Hepatocyte (in vitro differentiated cells): ENCODE data around the gene AQP1. TPM values are rescaled to one million over a fixed set of nuclear protein-coding genes. Genes with fewer than 3 reads are reported as not detected.

Experiments
- DNase-seq: peaks from one replicate; pipeline ENCODE4 v3.0.0-alpha.2; 2016; ENCODE audit warnings: low spot score
- H2AFZ ChIP-seq: fragments of 200-600 bp; sonication (generic); 2 replicates; pipeline ENCODE4 v1.6.0; 2016; ENCODE audit warnings: antibody characterized with exemption, mild to moderate bottlenecking
- H3K27ac ChIP-seq: fragments of 200-600 bp; sonication (generic); 2 replicates; pipeline ENCODE4 v1.5.1; 2016; ENCODE audit warnings: mild to moderate bottlenecking
- H3K27me3 ChIP-seq: fragments of 200-600 bp; sonication (generic); 2 replicates; pipeline ENCODE4 v1.6.1; 2016
- H3K36me3 ChIP-seq: fragments of 200-600 bp; sonication (generic); replicated peaks from 2 replicates; pipeline ENCODE4 v1.5.1; 2016; ENCODE audit warnings: low read depth; ENCODE audit not compliant: insufficient read depth
- H3K4me1 ChIP-seq: fragments of 200-600 bp; sonication (generic); 2 replicates; pipeline ENCODE4 v1.5.1; 2016; ENCODE audit warnings: mild to moderate bottlenecking, moderate library complexity; ENCODE audit not compliant: insufficient read depth
- H3K4me2 ChIP-seq: fragments of 200-600 bp; sonication (generic); 2 replicates; pipeline ENCODE4 v1.6.0; 2016
- H3K4me3 ChIP-seq: fragments of 200-600 bp; sonication (generic); 2 replicates; pipeline ENCODE4 v1.5.1; 2016; ENCODE audit warnings: mild to moderate bottlenecking
- H3K79me2 ChIP-seq: fragments of 200-600 bp; sonication (generic); 2 replicates; pipeline ENCODE4 v1.6.0; 2017; ENCODE audit warnings: mild to moderate bottlenecking
- H3K9me2 ChIP-seq: fragments of 200-600 bp; sonication (generic); replicated peaks from 2 replicates; pipeline ENCODE4 v1.6.0; 2017; ENCODE audit warnings: mild to moderate bottlenecking; ENCODE audit not compliant: insufficient read depth
- H3K9me3 ChIP-seq: fragments of 200-600 bp; sonication (generic); 2 replicates; pipeline ENCODE4 v1.5.1; 2016; ENCODE audit warnings: low read depth, mild to moderate bottlenecking
- H4K20me1 ChIP-seq: fragments of 200-600 bp; sonication (generic); 2 replicates; pipeline ENCODE4 v1.6.0; 2016; ENCODE audit warnings: mild to moderate bottlenecking; ENCODE audit not compliant: insufficient read depth, poor library complexity, severe bottlenecking
- CTCF ChIP-seq: fragments of 200-600 bp; sonication (generic); IDR thresholded peaks from 2 replicates; pipeline ENCODE4 v1.5.1; 2016; ENCODE audit warnings: antibody characterized with exemption, mild to moderate bottlenecking; ENCODE audit not compliant: poor library complexity
- EZH2 ChIP-seq: fragments of 200-600 bp; sonication (generic); IDR thresholded peaks from 2 replicates; pipeline ENCODE4 v1.6.1; 2016; ENCODE audit warnings: antibody characterized with exemption, mild to moderate bottlenecking, borderline replicate concordance
- EZH2phosphoT487 ChIP-seq: fragments of 200-600 bp; sonication (generic); IDR thresholded peaks from one replicate; pipeline ENCODE4 v1.6.1; 2018; ENCODE audit warnings: antibody characterized with exemption, mild to moderate bottlenecking, low read depth, moderate library complexity; ENCODE audit not compliant: unreplicated experiment, severe bottlenecking
- WGBS: methylation state at CpG from one replicate; pipeline ENCODE4 v1.1.6; 2016; ENCODE audit warnings: low lambda C conversion rate; ENCODE audit errors: missing lambda C conversion rate; 5-methylcytosine and 5-hydroxymethylcytosine counted together
- polyA plus RNA-seq: library from polyadenylated mRNA; unstranded; fragments of >200 nt; fragmentation: Nextera tagmentation; extraction: Ambion mirVana; gene quantifications from 2 replicates; pipeline ENCODE4 v1.2.1, GENCODE V29; 2016
- total RNA-seq: library from RNA; depleted of rRNA; stranded (reverse); fragments of >200 nt; gene quantifications from 2 replicates; pipeline ENCODE4 v1.2.3, GENCODE V29; 2014

Gene AQP1
- total and polyA plus RNA-seq, 2 experiments from 2014 or later, result 124 to 183 TPM

- Histone ChIP-seq H3K4me3 (no peak overlapping the region), H3K4me1 (peaks cover 30% of the 10 kb centered on the region), H3K27ac (no peak overlapping the region), H3K27me3 (no peaks in the 10 kb centered on the region), H3K9me3 (no peaks in the 10 kb centered on the region), H3K36me3 (no peaks in the 10 kb centered on the region), H3K9me2 (no peaks in the 10 kb centered on the region), H3K4me2 (no peak overlapping the region), H4K20me1 (no peaks in the 10 kb centered on the region), H3K79me2 (no peaks in the 10 kb centered on the region), H2AFZ (no peak overlapping the region)
- TF ChIP-seq EZH2 (no peak), EZH2phosphoT487 (no peak), CTCF (no peak)
- 88% methylated on average over 12 of the region's 12 CpGs for whole genome bisulfite sequencing
- no peak for DNase-seq
Observed at GRCh38 chr7:30898411-30898810, 13.2 kb upstream of the AQP1 start.

DNA sequence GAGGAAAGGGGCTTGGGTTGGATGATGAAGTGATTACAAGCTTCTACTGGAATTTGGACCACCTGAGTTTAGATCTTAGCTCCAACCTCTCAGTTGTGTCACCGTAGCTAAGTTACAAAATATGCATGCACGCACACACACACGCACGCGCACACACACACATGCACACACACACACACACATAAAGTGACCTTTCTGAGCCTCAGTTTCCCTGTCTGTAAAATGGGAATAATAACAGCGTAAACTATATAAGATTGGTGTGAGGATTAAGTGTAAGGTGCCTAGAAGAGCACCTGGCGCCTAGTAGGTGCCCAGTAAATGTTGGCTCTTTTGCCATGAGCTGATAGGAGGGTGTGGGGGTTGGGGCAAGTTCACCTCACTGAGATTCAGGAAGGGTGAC, 12.6 kb upstream of the AQP1 start:
- no peaks in the 10 kb centered on the region for H3K9me3 ChIP-seq
- no peak overlapping the region for H3K4me2 ChIP-seq
- H3K9me2 ChIP-seq, result no peaks in the 10 kb centered on the region
- over 99% methylated on average over 7 of the region's 7 CpGs for WGBS
- H3K36me3 ChIP-seq, result no peaks in the 10 kb centered on the region
- no peak for DNase-seq
- no peak overlapping the region for H3K4me3 ChIP-seq
- peaks cover 24% of the 10 kb centered on the region for H3K4me1 ChIP-seq
- H2AFZ ChIP-seq, result no peak overlapping the region
- no peaks in the 10 kb centered on the region for H3K79me2 ChIP-seq
- H3K27ac ChIP-seq, result no peak overlapping the region
- TF ChIP-seq CTCF (no peak), EZH2 (no peak), EZH2phosphoT487 (no peak)
- no peaks in the 10 kb centered on the region for H3K27me3 ChIP-seq
- no peaks in the 10 kb centered on the region for H4K20me1 ChIP-seq

DNA sequence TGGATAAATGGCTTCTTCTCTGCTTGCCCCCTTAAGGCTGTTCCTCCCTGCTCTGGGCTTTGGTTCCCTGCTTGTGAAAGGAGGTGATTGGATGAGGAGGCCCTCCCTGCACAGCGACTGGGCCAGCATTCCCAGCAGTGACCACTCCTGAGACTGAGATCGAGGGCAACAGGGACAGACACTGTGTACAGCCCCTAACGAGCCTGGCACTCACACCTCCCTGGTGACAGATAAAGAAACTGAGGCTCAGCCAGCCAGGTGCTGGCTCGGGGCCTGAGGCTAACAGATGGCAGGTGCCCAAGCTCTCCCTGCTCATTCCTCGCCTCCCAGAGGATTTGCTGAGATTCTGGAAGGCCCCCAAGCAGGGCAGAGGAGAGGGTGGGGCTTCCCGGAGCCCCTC, 12.0 kb upstream of the AQP1 start:
- no peaks in the 10 kb centered on the region for H3K79me2 ChIP-seq
- H4K20me1 ChIP-seq, result no peaks in the 10 kb centered on the region
- H3K27ac ChIP-seq, result no peak overlapping the region
- WGBS, result 76% methylated on average over 6 of the region's 6 CpGs
- no peaks in the 10 kb centered on the region for H3K36me3 ChIP-seq
- no peaks in the 10 kb centered on the region for H3K9me3 ChIP-seq
- no peaks in the 10 kb centered on the region for H3K9me2 ChIP-seq
- H2AFZ ChIP-seq, result no peak overlapping the region
- no peak for DNase-seq
- H3K27me3 ChIP-seq, result no peaks in the 10 kb centered on the region
- no peak overlapping the region for H3K4me3 ChIP-seq
- peaks cover 24% of the 10 kb centered on the region for H3K4me1 ChIP-seq
- no peak for TF ChIP-seq EZH2
- TF ChIP-seq EZH2phosphoT487, result no peak
- no peak for TF ChIP-seq CTCF
- H3K4me2 ChIP-seq, result no peak overlapping the region

- Histone ChIP-seq H3K4me1 (peaks cover 24% of the 10 kb centered on the region), H3K27ac (no peak overlapping the region), H3K36me3 (no peaks in the 10 kb centered on the region), H3K4me2 (no peak overlapping the region), H2AFZ (no peak overlapping the region), H4K20me1 (no peaks in the 10 kb centered on the region), H3K4me3 (no peak overlapping the region), H3K79me2 (no peaks in the 10 kb centered on the region), H3K9me2 (no peaks in the 10 kb centered on the region), H3K9me3 (no peaks in the 10 kb centered on the region), H3K27me3 (no peaks in the 10 kb centered on the region)
- TF ChIP-seq EZH2phosphoT487 (no peak), EZH2 (no peak), CTCF (no peak)
- WGBS, result 50% methylated on average over 9 of the region's 9 CpGs
- DNase-seq, result no peak
Observed at GRCh38 chr7:30900053-30900452, 11.6 kb upstream of the AQP1 start.
